ENCODE data around the gene CCDC148.
A peak's percentile ranks its signal among the peaks of the same experiment; 100 is the strongest.
"Not testable (repeated sequence)": the region's sequence is repeated elsewhere in the genome, so short reads cannot be mapped to it uniquely, and the experiment has no call there.

The CCDC148 gene

DNA sequence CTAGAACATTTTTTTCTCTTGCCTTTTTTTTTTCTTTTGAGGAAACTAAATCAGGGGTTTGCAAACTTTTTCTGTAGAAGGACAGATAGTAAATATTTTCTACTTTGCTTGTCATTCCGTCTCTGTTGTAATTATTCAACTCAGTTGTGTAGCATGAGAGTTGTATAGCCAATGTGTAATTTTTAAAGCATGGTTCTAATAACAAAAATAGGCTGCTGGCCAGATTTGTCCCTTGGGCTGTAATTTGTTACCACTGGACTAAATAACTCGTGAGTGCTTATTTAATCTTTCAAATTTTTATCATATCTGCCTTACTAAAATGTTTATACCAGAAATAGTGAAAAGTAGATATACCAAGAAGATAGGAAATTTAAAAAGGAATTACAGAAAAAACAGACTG is 43.0 kb downstream of the CCDC148 start:
- no peak for DNase-seq

DNA sequence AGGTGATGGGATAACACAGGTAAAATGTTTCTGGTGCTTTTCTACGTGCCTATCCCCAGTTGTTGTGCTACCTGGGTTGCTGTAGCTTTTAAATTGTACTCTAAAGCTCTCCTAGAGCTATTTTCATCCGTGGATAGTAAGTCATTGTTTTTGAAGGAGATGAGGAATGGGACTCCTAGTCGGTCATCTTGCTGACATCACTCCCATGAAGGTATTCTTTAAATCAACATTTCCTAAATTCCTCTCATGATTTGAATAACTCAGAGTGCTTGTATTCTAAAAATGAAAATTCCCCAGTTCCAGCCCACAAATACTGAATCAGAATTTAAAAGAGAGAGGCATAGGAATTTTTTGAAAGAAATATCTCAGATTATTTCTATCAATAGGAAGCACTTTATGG is 44.3 kb downstream of the CCDC148 start:
- no peak for DNase-seq

DNA sequence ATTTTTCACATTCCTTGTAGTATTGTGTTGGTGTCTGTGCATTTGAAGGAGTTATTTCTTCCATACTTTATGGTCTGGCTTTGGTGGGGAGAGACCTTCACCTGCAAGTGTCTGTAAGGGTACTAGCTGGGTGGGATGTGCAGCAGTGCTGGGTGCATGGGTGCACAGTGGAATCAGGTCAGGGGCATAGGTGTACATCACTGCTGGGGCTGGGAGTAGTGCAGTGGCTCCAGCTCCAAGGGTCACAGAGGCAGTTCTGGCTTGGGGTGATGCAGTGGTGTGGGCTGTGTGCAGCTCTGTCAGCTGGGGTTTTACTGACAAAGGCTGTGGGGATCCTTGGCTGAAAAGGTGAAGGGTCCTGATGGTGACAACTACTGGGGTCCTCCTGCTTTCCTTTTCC is 44.8 kb downstream of the CCDC148 start:
- DNase-seq: no peak

DNA sequence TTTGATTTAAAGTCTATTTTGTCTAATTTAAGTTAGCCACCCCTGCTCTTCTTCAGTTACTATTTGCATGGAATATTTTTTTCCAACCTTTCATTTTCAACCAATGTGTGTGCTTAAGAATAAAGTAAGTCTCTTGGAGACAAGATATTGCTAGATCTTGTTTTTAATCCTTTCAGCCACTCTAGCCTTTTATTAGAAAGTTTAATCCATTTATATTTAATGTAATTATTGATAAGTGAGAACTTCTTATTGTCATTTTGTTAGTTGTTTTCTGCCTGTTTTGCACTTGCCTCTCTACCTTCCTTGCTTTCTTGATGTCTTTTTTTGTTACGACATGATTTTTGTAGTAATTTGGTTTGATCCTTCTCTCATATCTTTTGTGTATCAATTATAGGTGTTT is 46.4 kb downstream of the CCDC148 start:
- no peak for DNase-seq

DNA sequence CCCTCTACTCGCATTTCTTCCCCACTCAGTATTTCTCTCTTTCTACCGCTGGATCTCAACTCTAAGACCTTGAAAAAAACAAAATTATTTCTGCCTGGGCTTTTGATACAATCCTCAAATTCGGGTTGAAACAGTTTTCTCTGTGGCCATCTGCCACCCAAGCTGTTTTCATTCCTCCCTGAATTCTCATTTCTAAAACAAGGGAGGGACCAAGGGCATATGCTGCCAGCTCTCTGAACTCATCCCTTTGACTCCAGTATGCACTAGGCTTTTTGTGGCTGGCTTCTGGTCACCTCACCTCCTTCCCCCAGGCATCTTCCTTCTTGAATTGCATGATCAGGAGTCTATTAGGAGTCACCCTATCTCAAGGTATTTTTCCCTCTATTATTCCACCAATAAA is 49.5 kb downstream of the CCDC148 start:
- DNase-seq: no peak

DNA sequence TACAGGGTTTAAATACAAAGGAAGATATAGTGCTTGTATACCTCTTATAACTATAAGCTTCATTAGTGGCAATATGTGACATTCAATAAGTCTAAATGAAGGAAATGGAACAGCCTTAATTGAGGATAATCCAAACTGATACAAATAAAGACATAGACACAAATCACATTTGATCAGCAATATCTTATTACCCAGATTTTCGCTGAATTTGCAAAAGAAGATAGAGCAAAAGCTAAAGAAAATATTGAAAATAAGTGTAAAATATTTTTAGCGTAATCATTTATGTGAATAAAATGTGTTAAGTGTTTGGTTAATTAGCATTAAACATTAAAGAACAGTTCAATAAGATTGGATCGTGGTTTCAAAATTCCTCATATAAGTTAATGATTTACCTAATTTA is 51.2 kb downstream of the CCDC148 start:
- no peak for DNase-seq

DNA sequence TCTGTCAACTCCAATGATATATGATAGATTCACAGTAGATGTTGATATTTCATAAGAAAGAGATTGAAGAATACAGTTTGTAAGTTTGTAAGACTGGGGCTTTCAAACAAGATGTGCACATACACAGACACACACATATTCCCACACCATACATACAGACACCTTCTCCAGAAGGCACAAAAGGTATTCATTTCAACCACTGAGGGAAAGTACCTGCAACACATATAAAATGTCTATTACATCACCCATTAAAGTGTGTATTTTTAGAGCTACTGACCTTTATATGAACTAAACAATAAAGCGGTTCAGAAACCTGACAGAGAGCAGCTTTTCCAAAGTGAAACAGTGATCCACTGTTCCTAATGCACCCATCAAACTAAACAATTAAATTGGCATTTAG is 53.3 kb downstream of the CCDC148 start:
- DNase-seq: no peak

DNA sequence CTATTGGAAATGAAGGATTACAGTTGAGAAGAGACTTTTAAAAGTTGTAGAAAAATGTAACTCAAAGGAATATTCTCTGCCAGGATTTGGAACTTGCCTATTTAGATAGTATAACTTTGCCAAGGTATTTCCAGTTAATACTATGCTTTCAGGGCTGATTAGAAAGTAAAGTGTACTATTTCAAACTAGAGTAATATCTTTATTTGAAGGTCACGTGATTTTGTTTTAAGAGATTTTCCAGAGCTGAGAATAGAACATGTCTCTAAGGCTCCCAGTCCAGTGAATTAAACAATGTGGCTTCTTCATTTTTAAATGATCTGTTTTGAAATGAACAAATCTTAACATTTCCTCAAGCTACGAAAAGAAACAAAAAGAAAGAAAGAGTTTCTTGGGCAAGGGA is 53.9 kb downstream of the CCDC148 start:
- no peak for DNase-seq

DNA sequence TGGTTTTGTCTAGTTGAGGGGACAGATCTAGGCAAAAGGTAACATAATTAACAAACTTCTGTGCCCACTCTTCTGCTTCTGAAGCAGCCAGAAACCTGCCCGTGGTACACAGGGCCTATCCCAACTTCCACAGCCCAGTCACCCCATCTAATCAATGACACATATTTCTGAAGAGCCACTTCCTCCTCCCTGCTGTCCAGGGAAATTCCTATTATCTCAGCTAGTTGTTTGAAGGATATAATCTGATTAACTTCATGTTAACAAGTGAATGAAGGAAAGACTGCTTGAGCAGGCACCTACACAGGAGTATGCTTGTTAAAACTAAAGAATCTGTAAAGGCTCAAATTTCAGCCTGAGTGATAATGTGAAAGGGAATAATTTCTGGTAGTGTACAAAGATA is 61.4 kb downstream of the CCDC148 start:
- DNase-seq: no peak

DNA sequence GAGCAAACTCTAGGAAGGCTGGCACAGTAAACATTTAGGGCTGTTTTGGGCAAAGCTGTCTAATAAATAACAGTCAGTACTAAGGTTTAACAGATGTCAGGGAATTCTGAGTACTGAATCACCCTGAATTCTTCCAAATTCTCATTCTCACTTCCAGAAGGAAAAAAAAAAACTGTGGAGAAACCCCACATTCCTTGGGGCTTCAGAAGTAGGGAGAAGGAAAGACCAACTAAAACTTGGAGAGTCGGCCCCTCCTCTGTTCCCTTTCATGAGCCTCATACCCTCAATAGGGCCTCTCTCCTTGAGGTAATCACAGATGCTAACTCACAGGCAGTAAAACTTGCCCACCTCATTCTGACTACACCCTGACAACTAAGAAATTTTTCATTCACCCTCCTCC is 62.1 kb downstream of the CCDC148 start:
- no peak for DNase-seq

DNA sequence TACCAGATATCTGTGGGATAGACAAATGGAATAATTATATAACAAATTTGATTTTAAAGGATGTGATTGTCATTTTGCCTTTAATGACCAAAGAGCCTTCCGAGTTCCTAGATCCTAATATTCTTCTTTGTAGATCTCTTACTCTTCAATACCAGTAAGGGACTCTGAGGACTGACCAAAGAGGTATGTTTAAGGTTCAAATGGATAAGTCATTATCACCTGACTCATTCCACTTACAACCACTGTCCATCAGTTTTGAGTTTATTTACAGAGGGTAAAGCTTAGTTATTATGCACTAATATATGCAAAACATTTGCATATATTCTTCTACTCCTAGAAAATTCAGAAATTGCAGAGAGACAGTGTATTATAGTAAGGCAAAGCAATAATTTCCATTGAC is 62.7 kb downstream of the CCDC148 start:
- DNase-seq: no peak

DNA sequence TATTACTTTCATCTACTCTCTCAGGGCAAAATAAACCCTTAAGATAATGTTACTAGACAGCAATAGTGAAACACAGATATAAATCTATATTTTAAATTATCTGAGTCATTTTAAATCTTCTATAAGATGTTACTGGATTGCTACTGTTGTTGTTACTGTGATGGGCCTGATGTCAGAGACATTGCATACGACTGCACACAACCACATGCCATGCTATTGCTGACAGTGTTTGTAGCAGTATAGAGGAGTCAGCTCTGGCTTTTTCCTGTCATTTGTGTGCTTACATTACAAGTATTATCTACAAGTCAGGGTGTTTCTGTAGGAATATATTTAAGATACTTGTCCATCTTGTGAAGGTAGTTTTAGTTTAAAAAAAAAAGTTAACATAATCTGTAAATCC is 63.9 kb downstream of the CCDC148 start:
- DNase-seq: no peak

DNA sequence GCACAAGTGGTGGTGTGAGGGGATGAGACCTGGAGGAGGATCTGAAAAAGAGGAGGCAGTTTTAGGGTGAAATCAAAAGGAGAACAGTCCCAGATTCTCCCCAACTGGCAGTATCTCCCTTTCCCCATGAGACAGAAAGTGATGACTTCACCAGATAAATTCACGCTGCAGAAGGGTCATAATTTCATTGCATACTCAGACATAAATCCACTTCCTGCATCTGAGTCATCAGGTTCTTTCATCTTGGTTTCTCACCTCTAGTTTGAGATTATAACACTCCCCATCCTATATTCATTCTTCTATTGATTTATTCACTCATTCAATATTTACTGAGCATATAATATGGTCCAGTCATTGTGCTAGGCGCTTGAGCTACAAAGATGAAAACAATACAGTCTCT is 64.7 kb downstream of the CCDC148 start:
- DNase-seq: no peak

DNA sequence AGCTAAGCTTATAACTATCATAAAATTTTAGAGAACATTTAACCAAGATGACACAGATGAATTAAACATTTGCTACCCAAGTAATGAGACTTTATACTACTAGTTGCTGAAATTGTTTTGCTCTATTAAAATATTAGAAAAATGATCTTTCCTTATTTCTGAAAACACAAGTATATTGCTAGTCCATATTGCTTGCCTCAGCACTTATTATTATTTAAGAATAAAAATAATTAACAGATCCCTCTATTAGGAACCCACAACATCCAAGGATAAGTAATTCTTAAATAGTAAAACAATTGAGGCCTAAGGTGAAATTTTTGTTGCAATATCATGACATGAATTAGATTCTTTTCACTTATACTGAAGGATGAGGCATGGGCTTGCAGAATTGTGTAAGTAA is 65.2 kb downstream of the CCDC148 start:
- DNase-seq: no peak

DNA sequence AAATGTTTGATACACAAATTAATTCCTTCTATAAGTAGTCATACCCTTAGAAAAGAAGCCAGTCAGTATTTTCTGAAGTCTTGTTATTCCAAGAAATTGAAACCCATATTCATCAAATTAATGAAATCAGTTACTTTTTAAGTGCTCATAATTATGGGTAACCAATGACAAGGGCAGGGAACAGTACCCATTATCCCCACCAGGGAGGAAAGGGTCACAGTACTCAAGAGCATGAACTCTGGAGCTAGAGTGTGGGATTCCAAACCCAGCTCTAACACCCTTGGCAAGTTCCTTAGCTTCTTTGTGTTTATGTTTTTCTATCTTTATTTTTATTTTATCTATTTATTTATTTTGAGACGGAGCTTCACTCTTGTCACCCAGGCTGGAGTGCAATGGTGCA is 68.4 kb downstream of the CCDC148 start:
- DNase-seq: no peak

DNA sequence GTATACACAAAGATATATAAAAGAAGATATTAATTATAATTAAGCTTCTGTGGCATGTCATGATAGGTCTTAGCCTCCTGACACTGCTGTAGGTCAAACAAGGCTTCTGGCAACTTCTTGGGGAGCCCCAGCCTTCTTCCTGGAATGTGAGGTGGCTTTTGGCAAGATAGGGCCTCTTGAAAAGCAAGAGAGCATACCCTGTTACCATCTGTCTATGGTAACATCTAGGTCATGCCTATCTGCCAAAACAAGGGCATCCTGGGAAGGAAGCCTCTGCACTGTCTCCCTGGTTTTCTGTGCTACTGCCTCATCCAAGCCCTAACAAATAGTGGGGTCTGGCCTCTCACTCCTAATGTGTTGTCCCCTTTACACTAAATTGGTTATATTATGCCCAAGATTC is 70.9 kb downstream of the CCDC148 start:
- no peak for DNase-seq

DNA sequence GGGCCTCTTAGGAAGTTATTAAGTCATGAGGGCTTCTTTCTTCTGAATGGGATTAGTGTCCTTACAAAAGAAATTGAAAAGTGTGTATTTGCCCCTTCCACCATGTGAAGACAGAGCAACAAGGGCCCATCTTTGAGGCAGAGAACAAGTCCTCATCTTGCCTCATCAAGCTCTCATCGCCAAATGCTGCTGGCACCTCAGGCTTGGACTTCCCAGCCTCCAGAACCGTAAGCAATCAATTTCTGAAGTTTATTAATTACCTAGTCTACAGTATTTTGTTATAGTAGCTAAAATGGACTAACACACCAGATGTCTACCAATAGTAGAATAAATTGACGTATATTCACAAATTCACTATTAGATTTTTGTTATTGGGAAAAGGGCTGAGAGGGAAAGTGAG is 74.6 kb downstream of the CCDC148 start:
- no peak for DNase-seq

DNA sequence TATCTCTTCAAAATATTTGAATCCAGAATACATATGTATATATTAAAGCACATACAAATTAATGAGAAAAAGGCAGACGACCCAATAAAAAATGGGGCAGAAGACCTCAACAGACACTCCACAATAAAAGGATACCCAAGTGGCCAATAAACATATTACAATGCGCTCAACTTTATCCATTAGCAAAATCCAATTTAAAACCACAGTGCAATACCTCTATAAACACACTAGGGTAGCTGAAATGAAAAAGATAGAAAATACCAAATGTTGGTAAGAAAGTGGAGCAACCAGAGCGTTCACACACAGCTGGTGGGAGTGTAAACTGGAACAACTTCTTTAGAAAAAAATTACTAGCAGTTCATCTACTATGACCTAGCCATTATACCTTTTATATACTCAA is 75.3 kb downstream of the CCDC148 start:
- DNase-seq: no peak

DNA sequence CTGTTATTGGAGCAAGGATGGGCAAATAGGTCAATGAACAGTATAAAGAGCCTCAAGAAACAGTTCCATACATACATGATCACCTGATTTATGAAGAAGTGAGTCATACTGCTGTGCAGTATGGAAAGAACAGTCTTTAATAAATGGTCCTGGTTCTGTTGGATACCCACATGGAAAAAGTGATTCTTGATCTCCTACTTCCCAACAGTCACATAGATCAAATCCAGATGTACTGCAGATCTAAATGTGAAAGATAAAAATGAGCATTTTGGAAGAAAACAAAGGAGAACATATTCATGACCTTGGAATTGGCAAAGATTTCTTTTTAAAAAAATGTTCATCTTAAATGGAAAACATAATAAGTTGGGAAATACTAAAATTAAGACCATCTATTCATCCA is 75.8 kb downstream of the CCDC148 start:
- DNase-seq: no peak

DNA sequence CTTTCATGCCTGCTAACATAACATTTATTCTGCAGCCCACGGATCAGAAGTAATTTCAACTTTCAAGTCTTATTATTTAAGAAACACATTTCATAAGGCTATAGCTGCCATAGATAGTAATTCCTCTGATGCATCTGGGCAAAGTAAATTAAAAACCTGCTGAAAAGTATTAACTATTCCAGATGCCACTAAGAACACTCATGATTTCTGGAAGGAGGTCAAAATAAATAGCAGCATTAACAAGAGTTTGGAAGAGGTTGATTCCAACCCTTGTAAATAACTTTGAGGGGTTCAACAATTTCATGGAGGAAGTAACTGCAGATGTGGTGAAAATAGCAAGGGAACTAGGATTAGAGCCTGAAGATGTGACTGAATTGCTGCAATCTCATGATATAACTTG is 77.6 kb downstream of the CCDC148 start:
- no peak for DNase-seq

DNA sequence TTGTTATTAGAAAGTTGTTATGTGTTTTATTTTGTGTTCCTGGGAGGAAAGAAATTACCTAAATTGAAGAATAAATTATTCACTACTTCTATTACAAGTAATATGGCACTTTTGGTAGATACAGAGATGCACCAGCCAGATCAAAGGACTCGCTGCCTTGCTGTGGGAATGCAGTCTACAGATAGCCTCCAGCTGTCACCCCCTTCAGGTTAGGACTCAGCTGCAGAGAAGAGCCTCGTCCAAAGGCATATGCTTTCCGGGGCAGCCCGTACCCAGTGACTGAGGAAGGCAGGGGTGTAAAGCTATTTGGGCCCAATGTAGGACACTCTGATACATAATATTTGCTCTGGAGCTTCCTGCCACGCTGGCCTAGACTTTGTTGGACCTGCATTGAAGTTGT is 90.2 kb downstream of the CCDC148 start:
- DNase-seq: no peak

DNA sequence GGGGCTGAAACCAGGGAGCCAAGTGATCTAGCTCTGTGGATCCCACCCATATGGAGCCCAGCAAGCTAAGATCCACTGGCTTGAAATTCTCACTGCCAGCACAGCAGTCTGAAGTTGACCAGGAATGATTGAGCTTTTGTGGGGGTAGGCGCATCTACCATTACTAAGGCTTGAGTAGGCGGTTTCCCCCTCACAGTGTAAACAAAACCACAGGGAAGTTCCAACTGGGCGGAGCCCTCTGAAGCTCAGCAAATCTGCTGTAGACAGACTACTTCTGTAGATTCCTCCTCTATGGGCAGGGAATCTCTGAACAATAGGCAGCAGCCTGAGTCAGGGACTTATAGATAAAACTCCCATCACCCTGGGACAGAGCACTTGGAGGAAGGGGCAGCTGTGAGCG is 96.7 kb downstream of the CCDC148 start:
- DNase-seq: peak; percentile 4

DNA sequence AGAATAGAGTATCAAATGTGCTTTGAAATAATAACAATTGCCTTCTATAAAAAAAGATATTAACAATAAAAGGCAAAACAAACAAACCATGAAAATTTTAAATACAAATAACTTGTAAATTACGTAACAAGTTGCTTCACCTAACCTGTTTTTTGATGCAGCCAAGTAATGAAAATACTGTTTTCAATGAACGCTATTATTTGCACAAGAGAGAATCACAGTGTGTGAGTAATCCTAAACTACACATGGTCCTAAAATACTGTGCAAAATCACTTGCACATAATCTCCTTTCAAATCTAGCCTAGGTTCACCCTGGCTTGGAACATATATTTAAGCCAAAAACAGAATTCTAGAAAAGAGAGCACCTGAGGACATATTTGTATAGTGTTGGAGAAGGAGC is 98.9 kb downstream of the CCDC148 start:
- no peak for DNase-seq

DNA sequence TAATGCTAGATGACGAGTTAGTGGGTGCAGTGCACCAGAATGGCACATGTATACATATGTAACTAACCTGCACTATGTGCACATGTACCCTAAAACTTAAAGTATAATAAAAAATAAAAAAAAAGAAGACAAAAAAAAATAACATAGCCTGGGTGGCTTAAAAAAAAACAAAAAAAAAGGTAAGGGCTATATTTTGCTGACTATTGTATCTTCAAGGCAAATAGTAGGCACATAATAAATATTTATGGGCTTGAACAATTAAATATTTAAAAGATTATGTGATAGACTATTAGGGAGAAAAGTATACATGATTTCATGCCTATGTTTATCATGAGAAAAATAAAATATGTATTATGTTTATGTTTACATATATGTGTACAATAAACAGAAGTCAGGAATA is 99.4 kb downstream of the CCDC148 start:
- no peak for DNase-seq

DNA sequence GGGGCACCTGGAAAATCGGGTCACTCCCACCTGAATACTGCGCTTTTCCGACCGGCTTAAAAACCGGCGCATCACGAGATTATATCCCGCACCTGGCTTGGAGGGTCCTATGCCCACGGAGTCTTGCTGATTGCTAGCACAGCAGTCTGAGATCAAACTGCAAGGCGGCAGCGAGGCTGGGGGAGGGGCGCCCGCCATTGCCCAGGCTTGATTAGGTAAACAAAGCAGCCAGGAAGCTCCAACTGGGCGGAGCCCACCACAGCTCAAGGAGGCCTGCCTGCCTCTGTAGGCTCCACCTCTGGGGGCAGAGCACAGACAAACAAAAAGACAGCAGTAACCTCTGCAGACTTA is 105.1 kb downstream of the CCDC148 start:
- not testable (repeated sequence) for DNase-seq

DNA sequence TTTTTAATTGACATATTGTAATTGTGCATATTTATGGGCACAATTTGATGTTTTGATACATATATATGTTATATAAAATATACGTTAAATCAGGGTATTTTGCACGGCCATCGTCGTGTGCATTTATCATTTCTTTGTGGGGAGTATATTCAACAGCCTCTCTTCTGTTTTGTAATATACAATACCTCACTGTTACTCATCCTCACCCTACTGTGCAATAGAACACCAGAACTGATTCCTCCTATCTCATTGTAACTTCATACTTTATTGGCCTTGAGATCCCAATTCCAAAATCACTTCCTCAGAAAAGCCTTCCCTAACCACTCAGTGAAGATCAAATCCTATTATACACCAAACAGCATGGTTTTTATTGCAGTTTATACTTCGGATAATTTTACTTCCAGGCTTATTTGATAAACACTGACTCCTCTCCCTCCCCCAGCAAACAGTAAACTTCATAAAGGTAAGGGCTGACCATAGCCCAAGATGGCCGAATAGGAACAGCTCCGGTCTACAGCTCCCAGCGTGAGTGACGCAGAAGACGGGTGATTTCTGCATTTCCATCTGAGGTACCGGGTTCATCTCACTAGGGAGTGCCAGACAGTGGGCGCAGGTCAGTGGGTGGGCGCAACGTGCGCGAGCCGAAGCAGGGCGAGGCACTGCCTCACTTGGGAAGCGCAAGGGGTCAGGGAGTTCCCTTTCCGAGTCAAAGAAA is 105.6 kb downstream of the CCDC148 start:
- not testable (repeated sequence) for DNase-seq

All from stimulated activated CD4-positive, alpha-beta T cell treated with anti-CD3 and anti-CD28 coated beads, Interleukin-4, amount 100 ng/mL, for 24 hours (primary cell).